GM19193 (cell line): ENCODE results near the gene SIDT2.

Experiments
- POLR2A ChIP-seq: IDR thresholded peaks from 4 replicates; pipeline ENCODE4 v1.6.1; 2011; ENCODE audit not compliant: insufficient read depth, insufficient read length; ENCODE audit errors: extremely low read depth

SIDT2 gene

DNA sequence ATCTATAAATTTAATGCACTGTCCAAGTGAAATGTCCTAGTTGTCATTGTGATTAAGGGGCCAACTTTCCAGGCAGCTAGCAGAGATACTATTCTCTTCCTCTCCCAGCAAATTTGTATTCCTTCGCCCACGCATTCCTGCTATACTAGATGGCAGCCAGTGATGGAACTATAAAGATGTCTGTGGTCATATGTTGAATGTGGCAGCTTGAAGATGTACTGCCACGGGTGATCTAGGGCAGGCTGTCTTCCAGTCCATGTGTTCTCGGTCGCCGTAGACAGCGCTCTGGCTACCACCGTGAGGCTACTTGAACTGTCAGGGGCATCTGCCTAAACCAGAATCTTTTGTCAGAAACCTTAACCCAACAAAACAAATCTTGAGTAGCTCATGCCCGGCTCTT lies 8.3 kb upstream of the SIDT2 start:
- TF ChIP-seq POLR2A, result no peak

GRCh38 chr11:117171007-117171403 lies 7.5 kb upstream of the SIDT2 start:
- TF ChIP-seq POLR2A, result no peak

- TF ChIP-seq POLR2A, result no peak
Measured at GRCh38 chr11:117171404-117172061, 7.0 kb upstream of the SIDT2 start.

GRCh38 chr11:117172724-117173421 lies 5.7 kb upstream of the SIDT2 start:
- TF ChIP-seq POLR2A, result no peak

DNA sequence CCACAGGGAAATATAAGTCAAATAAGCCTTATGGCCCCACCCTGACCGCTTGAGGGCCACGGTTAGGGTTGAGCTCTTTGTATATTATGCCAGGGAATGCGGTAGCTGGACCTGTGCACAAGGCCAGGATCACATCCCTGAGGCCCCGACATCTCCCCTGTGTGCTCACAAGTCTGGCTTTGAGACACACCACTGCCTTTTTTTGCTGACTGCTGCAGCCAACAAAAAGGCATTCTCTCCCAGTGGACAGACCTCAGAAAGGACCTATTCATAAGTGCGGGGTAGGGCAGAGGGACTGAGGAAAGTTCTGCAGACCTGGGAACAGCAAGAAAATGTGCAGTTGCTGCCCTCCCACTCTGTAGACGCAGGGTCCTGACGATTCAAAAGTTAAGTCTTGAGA lies 3.4 kb upstream of the SIDT2 start:
- no peak for TF ChIP-seq POLR2A

DNA sequence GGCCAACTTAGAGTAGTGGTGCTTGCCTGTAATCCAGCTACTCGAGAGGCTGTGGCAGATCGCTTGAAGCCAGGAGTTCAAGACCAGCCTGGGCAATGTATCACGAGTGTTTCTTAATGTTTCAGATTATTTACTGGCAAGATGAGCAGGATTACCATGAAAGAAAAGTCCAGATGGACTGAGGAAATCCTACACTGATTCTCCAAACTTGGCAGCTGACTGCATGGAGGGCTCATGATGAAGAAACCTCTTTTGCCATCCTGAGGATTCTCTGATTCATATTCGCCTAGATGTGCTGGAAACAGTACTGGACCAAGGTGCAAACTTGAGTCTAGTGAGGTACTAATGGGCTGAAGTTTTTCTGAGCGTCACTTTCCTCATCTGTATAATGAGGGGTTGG lies 2.8 kb upstream of the SIDT2 start:
- no peak for TF ChIP-seq POLR2A

DNA sequence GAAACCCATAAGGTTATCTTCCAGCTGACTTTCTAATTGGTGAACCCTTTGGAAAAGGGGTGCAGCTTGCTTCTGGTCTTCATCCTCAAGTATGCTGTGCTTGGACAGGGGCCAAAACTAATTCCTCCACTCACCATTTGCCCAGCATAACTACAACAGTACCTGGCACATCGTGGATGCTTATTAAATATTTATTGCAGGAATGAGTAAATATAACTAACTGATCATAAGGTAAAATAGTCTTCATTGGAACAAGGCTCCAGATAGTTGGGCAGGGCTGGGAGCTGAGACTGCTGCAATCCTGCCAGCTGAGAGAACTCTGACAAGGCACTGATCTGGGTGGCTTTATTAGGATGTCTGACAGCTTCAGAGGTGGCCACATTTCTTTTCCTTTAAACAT lies 2.4 kb upstream of the SIDT2 start:
- TF ChIP-seq POLR2A, result no peak

GRCh38 chr11:117177534-117178209 lies 871 bp upstream of the SIDT2 start:
- TF ChIP-seq POLR2A, result no peak

DNA sequence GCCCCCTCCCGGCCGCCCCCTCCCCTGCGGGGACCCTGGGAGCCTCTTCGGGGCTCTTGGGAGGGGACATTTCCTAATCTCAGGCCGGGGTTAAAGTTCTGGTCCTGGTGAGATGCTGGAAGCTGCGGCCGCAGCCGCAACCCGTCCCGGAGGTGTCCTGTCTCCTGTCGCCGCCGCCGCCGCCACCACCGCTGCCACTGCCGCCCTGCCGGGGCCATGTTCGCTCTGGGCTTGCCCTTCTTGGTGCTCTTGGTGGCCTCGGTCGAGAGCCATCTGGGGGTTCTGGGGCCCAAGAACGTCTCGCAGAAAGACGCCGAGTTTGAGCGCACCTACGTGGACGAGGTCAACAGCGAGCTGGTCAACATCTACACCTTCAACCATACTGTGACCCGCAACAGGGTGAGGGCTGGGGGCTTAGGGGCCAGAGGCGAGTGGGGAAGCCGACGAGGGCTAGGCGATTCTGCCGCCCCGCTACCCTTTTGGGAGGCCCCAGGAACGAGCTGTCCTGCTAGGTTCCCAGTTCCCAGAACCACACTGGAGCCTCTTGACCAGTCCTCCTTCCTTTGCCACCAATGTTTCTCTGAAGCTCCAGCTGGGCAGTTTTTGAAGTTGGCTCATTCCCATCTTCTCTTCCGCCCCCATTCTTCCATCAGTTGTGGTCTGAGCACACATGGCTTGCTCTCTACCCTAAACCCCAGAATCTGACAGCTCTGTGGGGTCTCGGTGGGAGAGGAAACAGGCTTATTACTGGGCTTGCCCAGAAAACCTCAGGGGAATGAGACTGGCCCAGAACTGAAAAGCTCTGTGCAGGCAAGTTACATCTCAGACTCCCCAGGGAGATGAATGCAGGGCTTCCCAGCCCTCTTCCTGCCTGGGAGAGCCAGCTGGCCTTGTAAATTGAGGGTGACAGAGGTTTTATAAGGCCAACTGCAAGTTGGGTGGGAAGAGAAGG lies 781 bp downstream of the SIDT2 start:
- no peak for TF ChIP-seq POLR2A

DNA sequence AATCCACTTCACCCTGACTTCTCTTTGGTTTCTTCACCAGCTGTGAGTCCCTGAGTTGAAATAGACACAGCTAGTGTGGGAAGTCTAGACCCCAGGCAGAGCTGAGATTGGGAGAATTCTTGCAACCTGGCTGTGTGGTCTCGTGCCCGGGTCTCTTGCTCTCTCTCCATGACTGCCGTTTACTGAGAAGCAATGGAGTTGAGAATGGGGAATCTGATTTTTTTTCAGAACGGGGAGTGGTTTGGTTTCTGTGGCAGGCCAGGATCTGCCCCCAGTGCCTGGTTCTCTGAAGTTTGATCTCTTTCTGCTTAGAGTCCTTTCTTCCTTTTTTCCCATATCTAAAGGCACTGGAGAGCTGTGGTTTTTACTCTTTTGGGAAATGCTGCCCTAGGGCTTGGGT lies 1.5 kb downstream of the SIDT2 start:
- no peak for TF ChIP-seq POLR2A

GRCh38 chr11:117180661-117181585 lies 2.4 kb downstream of the SIDT2 start:
- no peak for TF ChIP-seq POLR2A

DNA sequence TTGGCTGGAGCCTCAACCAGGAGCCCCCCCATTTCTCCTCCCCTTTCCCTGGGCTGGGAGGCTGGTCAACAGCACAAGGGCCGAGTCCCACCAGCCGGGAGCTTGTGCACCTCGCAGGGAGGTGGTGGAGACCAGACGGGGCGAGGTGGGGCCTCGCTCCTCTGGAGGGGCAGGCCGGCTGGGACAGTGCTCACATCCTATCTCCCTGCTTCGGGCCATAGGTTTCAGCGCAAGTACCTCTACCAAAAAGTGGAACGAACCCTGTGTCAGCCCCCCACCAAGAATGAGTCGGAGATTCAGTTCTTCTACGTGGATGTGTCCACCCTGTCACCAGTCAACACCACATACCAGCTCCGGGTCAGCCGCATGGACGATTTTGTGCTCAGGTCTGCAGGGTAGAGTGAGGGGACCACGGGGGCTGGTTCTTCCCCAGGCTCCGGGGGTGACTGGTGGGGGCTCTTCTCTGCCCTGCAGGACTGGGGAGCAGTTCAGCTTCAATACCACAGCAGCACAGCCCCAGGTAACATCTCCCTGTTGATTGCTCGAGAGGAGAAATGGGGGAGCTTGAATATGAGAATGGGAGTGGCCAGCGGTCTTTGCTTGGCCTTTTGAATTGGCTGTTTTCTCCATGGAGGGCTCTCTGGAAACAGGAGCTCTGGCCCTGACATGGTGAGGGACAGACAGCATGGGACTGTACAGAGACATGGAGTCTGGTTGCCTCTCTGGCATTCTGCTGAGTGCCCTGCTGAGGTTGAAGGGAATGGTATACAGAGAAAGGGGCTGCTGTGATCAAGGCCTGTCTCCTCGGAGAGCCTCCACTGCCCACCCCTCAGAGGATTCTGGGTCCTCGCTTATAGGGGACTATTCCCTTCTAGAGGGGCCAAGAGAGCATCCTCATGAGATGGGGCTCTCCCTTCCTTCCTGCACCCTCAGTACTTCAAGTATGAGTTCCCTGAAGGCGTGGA lies 3.3 kb downstream of the SIDT2 start:
- no peak for TF ChIP-seq POLR2A

DNA sequence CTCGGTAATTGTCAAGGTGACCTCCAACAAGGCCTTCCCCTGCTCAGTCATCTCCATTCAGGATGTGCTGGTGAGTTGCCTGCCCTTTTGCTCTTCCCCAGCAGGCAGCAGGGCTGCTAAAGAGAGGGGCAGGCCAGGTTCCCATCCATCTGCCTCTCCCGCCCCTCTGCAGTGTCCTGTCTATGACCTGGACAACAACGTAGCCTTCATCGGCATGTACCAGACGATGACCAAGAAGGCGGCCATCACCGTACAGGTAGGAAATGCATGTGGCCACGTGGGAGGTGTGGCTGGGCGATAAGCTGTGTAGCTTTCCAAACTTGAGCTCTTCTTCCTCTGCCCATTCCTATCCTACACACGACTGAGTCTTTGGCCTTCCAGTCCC lies 4.0 kb downstream of the SIDT2 start:
- no peak for TF ChIP-seq POLR2A
